ENCODE measurements around the gene MTG1.
"Not testable (repeated sequence)": the region's sequence is repeated elsewhere in the genome, so short reads cannot be mapped to it uniquely, and the experiment has no call there.

The MTG1 gene

DNA sequence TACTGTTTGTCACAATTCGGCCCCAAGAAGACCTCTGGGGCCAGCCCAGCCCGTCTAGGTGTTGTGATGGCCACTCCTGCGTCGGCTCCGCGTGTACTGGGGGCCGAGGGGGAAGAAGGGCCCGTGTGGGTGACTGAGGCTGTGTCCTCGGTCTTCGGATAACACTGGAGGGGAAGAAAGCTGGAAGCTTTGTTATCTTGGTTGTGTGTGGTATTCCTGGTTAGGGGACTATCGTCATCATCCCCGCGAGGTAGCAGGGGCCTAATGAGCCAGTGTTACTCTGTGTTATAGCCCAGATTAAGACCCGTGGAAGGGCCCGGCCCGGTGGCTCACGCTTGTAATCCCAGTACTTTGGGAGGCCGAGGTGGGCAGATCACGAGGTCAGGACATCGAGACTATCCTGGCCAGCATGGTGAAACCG, 854 bp downstream of the MTG1 start:
- FAIRE-seq (no peak), DNase-seq (ENCODE audit: insufficient read length, low spot score) (no peak)

DNA sequence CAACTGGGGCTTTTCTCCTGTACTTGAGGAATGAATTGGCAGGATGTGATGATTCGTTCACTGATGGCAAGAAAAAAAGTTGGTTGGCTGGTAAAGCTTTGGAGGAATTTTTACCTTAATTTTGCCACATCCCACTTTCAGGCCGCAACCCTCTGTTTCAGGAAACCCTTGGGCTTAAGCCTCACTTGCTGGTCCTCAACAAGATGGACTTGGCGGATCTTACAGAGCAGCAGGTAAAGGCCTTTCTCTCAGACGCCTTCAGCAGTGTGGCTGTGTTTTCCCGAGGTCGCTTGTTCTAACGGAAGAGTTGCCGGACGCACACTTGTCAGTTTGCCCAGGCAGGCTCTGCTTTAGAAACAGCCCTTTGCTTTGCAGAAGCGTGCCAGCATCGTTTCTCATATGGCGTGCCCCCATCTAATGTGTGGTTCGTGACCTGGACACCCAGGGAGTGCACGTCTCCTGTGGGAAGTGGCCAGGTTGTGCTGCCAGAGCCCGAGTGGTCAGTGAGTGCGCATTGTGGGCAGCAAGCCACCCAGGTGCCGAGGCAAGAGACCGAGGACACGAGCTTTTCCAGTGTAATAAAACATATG, 2.2 kb downstream of the MTG1 start:
- DNase-seq (ENCODE audit: insufficient read length, low spot score): no peak
- no peak for FAIRE-seq

DNA sequence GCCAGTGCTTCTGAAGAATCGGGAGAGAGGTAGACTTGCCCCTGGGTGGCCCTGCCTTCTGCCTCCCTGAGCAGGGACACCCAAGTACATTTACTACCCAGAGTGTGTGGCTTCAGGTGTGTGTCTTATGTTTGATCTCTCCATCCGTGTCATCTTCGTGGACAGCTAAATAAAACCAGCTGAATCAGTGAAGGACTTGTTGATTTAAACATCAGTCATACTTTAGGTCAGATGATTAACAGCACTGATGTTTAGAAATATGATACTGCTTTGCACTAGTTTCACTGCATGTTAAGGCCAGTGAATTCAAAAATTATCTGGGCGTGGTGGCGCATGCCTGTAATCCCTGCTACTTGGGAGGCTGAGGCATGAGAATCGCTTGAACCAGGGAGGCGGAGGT, 4.0 kb downstream of the MTG1 start:
- DNase-seq (ENCODE audit: insufficient read length, low spot score) (no peak), FAIRE-seq (no peak)

DNA sequence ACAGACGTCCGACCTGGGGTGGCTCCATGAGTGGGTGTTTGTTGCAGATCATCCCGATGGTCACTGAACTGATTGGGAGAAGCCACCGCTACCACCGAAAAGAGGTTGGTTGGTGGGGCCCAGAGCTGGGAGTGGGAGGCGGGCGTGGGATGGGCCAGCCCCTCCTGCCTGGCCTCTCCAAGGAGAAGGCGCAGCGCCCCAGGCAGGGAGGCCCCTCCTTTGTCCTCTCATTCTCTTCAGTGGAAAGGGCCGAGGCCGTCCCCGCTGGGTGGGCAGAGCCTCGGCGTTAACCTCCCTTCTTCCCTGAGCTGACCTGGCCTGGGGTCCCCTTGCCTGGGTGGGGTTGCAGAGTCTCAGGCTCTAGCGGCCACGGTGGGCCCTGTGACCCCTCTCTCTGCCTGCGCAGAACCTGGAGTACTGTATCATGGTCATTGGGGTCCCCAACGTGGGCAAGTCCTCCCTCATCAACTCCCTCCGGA, 5.2 kb downstream of the MTG1 start:
- DNase-seq (ENCODE audit: insufficient read length, low spot score): no peak
- no peak for FAIRE-seq

DNA sequence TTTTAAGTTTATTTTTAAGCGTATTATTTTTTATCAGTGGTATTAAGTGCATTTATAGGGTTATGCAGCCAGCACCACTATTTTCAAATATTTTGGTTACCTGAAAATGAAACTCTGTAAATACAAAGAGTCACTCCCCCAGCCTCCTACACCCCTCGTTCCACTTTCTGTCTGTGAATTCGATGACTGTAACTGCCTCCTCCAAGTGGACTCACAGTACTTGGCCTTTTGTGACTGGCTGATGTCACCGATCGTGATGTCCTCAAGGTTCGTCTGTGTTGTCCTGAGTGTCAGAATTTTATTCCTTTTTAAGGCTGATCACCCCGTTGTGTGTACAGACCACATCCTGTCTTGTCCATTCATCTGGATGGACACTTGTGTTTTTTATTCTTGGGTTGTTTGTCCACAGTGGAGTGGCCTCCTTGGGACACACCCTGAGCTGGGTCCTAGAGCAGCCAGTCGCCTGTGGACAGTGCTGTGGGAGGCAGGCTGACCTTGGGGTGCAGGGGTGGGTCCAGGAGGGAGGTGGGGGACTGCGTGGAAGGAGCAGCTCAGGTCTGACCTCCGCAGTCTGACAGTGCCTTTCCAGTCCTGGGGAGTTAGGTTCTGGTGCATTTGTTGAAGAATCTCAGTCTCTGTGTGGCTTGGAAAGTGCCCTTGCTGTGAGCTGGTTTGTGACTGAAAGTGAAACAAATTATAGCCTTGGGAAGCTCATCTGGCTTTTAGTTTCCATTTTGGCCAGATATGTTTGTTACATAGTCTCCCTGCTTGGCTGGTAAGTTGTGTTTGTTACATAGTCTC, 6.9 kb downstream of the MTG1 start:
- DNase-seq (ENCODE audit: insufficient read length, low spot score): no peak
- peak; percentile 96 for FAIRE-seq

DNA sequence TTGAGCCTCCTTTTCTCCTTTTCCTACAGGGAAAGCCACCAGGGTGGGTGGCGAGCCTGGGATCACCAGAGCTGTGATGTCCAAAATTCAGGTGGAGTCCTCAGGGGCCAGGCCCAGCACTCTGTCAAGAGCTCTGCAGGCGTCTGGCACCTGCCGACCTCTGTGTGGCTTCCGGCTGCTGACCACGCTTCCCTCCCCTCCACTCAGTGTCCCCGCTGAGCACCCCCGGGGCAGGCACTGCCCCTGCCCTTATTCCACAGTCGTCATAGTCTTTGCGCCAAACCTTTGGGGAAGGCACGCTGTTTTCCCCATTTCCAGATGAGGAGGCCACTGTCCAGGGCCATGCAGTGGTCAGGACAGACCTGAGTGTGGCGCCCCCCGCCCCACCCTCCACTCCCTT, 7.5 kb downstream of the MTG1 start:
- DNase-seq (ENCODE audit: insufficient read length, low spot score) (no peak), FAIRE-seq (no peak)

DNA sequence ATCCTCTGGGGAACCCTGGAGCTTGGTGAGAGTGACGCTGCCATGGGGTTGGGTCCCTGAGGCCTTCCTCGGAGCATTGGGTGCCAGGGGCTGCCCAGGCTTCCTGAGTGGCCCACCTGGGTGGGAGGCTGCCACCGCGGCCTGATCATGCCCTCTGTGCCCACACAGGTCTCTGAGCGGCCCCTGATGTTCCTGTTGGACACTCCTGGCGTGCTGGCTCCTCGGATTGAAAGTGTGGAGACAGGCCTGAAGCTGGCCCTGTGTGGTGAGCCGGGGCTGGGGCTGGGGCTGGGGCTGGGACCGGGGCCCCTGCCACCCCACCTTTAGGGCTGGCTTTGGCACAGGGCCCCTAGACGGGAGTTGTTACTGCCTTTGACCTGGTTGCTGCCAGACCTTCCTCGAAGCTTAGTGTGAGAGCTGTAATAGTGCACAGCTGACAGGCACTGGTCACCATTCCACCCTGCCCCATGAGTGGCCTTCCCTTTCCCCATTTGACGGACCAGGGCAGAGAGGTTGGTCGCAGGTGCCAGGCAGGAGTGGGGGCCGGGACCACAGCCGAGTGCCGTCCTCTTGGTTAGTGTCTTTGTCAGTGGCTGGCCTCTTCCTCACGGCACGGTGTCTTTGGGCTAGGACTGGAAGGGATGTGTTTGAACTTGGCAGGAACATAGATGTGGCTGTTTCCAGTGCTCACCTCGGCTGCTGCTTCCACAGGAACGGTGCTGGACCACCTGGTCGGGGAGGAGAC, 8.2 kb downstream of the MTG1 start:
- DNase-seq (ENCODE audit: insufficient read length, low spot score) (no peak), FAIRE-seq (no peak)

DNA sequence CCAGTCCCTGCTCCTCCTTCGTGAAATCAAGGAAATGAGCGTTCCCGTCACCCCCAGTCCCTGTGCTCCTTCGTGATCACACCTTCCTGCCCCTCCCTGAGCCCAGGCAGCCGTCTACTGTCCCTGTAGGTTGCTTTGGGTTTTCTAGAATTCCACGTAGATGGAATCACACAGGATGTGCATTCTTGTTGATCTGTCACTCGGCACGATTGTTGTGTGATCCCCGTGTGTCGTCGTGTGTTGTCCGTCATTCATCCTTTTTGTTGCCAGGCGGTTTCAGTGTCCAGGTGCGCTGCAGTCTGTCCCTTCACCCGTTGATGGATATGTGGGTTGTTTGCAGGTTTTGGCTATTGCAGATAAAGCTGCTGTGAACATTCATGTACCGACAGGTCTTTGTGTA, 9.4 kb downstream of the MTG1 start:
- DNase-seq (ENCODE audit: insufficient read length, low spot score) (no peak), FAIRE-seq (no peak)

DNA sequence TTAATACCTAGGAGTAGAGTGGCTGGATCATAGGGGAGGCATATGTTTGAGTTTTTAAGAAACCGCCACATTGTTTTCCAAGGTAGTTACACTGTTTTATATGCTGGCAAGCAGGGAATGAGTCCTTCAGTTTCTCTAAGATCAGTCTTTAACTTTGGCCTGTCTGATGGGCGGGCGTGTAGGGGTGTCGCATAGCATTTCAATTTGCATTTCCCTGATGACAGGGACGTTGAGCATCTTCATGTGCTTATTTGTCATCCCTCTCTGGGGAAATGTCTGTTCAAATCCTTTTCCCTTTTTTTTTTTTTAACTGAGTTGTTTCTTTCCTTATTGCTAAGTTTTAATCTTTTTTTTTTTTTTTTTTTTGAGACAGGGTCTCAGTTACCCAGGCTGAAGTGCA, 9.8 kb downstream of the MTG1 start:
- DNase-seq (ENCODE audit: insufficient read length, low spot score): no peak
- FAIRE-seq: no peak

DNA sequence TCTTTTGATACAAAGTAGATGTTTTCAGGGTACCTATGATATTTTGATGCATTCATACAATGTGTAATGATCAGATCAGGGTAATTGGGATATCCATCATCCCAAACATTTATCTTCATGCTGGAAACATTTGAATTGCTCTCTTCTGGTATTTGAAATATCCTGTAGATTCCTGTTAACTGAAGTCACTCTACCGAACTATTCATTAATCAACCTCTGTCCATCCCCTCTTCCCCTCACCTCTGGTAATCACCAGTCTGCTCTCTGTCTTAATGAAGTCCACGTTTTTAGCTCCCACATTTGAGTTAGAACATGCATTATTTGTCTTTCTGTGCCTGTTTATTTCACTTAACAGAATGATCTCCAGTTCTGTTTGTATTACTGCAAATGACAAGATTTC, 11.3 kb downstream of the MTG1 start:
- FAIRE-seq (peak; percentile 68), DNase-seq (ENCODE audit: insufficient read length, low spot score) (no peak)

DNA sequence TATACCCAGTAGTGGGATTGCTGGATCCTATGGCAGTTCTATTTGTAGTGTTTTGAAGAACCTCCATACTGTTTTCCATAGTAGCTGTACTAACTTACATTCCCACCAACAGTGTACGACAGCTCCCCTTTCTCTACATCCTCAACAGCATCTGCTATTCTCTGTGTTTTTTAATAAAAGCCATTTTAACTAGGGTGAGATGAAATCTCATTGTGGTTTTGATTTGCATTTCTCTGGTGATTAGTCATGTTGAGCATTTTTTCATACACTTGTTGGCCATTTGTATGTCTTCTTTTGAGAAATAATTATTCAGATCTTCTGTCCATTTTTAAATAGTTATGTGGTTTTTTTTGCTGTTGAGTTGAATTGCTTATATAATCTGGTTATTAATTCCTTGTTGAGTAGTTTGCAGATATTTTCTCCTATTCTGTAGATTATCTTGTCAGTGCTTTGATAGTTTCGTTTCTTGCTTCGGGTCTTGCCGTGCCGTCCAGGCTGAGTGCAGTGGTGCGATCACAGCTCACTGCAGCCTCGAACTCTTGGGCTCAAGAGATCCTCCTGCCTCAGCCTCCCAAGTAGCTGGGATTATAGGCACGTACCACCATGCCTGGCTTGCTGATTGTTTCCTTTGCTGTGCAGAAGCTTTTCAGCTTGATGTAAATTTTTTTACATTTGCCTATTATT, 12.0 kb downstream of the MTG1 start:
- FAIRE-seq (peak; percentile 54), DNase-seq (ENCODE audit: insufficient read length, low spot score) (no peak)

DNA sequence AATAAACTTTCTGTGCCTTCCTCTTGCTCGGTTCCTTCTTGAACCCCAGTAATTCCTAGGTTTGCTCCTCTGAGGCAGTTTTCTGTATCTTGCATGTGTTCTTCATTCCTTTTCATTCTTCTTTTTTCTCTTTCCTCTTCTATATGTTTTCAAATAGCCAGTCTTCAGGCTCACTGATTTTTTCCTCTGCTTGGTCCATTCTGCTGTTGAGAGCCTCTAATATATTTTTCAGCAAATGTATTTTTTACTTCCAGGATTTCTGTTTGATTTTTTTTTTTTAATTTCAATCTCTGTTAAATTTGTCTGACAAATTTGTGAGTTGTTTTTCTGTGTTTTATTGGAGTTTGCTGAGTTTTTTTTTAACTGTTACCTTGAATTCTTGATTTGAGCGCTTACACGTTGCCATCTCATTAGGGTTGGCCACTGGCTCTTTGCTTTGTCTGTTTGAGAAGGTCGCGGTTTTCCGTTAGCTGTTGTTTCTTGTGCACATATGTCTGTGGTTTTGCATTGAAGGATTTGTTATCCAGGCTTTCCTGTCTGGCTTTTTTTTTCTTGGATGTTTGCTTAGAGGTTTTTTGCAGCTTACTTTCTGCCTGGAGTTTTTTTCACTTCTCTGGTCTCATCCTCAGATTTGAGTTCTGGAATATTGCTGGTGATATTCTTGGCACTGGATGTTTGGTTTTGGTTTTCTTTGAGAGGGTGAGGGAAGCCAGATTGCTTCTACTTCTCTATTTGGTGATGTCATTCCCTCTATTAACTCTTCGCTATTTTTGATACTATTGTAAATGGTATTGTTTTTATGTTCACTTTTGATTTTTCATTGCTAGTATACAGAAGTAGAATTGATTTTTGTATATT, 17.8 kb downstream of the MTG1 start:
- DNase-seq (ENCODE audit: insufficient read length, low spot score) (no peak), FAIRE-seq (no peak)

DNA sequence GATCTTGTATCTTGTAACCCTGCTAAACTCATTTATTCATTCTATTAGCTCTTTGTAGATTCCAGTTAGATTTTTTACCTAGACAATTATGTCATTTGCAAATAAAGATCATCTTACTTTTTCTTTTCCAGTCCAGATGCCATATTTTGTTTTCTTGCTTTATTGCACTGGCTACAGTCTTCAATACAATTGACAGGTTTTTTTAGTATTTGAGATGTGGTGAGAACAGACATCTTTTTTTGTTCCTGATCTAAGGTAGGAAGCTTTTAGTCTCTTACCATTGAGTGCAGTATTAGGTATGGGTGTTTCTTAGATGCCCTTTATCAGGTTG, 18.4 kb downstream of the MTG1 start:
- FAIRE-seq (no peak), DNase-seq (ENCODE audit: insufficient read length, low spot score) (no peak)

DNA sequence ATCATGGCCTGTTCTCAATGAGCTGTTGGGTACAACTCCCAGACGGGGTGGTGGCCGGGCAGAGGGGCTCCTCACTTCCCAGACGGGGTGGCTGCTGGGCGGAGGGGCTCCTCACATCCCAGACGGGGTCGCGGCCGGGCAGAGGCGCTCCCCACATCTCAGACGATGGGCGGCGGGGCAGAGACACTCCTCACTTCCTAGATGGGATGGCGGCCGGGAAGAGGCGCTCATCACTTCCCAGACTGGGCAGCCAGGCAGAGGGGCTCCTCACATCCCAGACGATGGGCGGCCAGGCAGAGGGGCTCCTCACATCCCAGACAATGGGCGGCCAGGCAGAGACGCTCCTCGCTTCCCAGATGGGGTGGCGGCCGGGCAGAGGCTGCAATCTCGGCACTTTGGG, 20.4 kb downstream of the MTG1 start:
- FAIRE-seq; DNase-seq (ENCODE audit: insufficient read length, low spot score): not testable (repeated sequence)

DNA sequence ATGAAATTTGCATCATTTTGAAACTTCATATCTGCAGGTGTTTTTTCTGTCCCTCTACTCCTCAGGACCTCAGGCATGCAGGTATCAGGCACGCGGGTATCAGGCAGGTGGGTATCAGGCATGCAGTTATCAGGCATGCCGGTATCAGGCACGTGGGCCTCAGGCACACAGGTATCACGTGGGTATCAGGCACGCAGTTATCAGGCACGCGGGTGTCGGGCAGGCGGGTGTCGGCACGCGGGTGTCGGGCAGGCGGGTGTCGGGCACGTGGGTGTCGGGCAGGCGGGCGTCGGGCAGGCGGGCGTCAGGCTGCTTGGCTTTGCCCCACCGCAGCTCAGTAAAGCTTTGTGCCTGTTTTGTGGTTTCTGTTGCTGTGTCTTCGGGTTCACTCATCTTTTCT, 21.8 kb downstream of the MTG1 start:
- DNase-seq (ENCODE audit: insufficient read length, low spot score): no peak
- no peak for FAIRE-seq

DNA sequence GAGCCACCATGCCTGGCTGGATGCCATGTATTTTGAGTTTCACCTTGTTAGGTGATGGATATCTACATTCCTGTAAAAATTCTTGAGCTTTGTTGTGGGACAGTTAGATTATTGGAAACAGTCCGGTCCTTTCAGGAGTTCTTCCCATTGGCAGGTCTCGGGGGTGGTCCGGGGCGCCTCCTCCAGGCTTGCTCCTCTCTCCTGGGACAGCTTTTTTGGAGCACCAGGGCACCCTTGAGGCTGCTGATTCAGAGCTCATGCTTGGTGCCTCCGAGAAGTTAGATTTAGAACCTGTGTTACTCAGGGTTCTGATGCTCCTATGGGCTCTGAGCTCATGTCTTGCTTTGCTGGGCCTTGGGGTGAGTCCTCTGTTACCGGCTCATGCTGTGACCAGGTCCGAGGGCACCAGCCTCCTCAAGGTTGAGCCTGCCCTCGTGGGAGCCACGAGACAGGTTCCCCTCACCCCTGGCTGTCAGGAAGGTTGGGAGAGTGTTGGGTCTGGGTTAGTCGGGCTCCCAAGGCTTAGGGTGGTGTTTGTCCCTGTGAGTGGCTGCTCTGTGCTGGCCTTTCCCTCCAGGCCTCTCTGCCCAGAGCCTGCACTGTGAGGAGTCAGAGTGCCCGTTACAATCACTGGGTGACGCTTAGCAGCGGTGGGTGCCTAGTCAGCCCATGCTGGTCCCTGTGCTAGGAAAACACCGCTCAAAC, 24.5 kb downstream of the MTG1 start:
- no peak for DNase-seq (ENCODE audit: insufficient read length, low spot score)
- FAIRE-seq: no peak

DNA sequence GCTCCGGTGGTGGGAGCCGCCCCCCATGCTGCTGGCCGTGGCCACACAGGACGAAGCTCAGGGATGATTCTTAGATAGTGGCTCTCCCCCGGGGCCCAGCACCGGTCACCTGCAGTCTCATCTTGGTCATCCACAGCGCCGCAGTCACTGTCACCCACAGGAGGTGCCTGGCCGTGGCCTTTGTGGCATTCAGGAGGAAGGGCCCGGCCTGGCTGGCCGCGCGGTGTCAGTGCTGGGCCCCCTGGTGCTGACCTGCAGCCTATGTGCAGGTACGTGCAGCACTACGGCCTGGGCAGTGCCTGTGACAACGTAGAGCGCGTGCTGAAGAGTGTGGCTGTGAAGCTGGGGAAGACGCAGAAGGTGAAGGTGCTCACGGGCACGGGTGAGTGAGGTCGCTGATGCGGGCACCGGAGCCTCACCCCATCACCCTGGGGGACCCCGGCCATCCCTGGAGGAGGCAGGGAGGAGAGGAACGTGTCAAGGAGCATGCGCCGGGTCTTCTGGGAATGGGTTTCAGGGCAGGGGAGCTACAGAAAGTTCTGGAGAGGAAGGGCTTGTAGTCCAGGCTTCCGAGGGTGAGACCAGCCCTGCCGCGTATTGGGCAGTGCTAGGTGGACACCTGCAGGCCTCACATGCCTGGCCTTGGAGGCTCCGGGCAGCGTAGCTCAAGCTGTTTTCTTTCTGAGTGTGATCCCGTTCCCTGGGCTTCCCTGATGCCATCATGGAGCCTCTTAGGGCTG, 25.4 kb downstream of the MTG1 start:
- FAIRE-seq (no peak), DNase-seq (ENCODE audit: insufficient read length, low spot score) (peak; percentile 9)

DNA sequence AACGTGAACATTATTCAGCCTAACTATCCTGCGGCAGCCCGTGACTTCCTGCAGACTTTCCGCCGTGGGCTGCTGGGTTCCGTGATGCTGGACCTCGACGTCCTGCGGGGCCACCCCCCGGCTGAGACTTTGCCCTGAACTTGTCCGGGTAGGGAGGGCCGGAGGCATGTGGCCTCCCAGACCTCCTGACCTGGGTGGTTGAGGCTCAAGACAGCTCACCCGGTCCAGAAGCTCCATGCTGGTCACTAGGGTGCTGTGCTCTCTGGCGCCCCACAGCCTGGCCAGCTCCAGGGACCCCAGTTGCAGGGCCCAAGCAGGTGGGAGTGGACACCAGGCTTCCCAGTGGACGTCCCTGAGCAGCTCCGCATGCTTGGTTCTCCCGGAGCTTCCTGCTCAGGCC, 26.1 kb downstream of the MTG1 start:
- FAIRE-seq (no peak), DNase-seq (ENCODE audit: insufficient read length, low spot score) (no peak)

DNA sequence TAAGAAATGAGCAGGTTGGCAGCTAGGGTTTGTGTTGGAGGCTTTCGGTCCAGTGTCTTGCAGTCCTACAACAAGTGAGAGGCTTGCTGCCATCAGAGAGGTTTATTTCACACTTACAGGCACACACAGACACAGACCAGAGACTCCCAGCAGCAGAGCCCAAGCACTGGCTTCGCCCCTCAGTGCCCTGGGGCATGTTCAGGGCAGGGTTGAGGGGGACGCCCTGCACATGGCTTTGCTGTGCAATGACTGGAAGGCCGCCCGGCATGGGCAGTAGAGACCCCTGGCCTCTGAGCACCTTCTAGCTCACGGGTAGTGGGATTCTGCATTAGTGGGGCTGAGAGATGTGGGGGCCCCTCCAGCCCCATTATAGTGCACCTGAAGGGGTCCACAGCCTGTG, 26.6 kb downstream of the MTG1 start:
- no peak for FAIRE-seq
- no peak for DNase-seq (ENCODE audit: insufficient read length, low spot score)
